ENCODE measurements around the gene EFCC1.

Gene EFCC1

GRCh38 chr3:129001101-129001805 lies at the start of gene EFCC1:
Gene EFCC1, plus strand, starts transcription at chr3:129001304. Its CDS starts 325 bp downstream, at chr3:129001629.
- Mint-ChIP-seq H3K4me3 (peak within 1 kb of the TSS; percentile 73), H3K27ac (no peak within 1 kb of the TSS), H3K36me3 (ENCODE audit: low read depth) (peaks cover 5% of the 10 kb centered on the region), H3K9me3 (no peaks in the 10 kb centered on the region), H3K27me3 (ENCODE audit: low read depth) (peaks cover 52% of the 10 kb centered on the region), H3K4me1 (ENCODE audit: low read depth) (peaks cover 33% of the 10 kb centered on the region)

GRCh38 chr3:128956440-128956839 lies 44.7 kb upstream of the EFCC1 start:
- H3K4me3 Mint-ChIP-seq, result no peak overlapping the region
- H3K4me1 Mint-ChIP-seq (ENCODE audit: low read depth), result no peaks in the 10 kb centered on the region
- no peaks in the 10 kb centered on the region for H3K9me3 Mint-ChIP-seq
- no peaks in the 10 kb centered on the region for H3K36me3 Mint-ChIP-seq (ENCODE audit: low read depth)
- H3K27ac Mint-ChIP-seq, result no peak overlapping the region
- peaks cover 11% of the 10 kb centered on the region for H3K27me3 Mint-ChIP-seq (ENCODE audit: low read depth)

GRCh38 chr3:128965280-128965679 lies 35.8 kb upstream of the EFCC1 start:
- Mint-ChIP-seq H3K9me3 (no peaks in the 10 kb centered on the region), H3K27ac (no peak overlapping the region), H3K36me3 (ENCODE audit: low read depth) (no peaks in the 10 kb centered on the region)

GRCh38 chr3:128965818-128966217 lies 35.3 kb upstream of the EFCC1 start:
- no peak overlapping the region for H3K4me3 Mint-ChIP-seq
- H3K27ac Mint-ChIP-seq, result no peak overlapping the region
- H3K36me3 Mint-ChIP-seq (ENCODE audit: low read depth), result no peaks in the 10 kb centered on the region
- peaks cover 10% of the 10 kb centered on the region for H3K27me3 Mint-ChIP-seq (ENCODE audit: low read depth)
- H3K9me3 Mint-ChIP-seq, result no peaks in the 10 kb centered on the region
- peaks cover 3% of the 10 kb centered on the region for H3K4me1 Mint-ChIP-seq (ENCODE audit: low read depth)

More at GRCh38 chr3:128965280-128965679, 35.8 kb upstream of the EFCC1 start:
- peaks cover 10% of the 10 kb centered on the region for H3K27me3 Mint-ChIP-seq (ENCODE audit: low read depth)
- H3K4me1 Mint-ChIP-seq (ENCODE audit: low read depth), result peaks cover 3% of the 10 kb centered on the region
- no peak overlapping the region for H3K4me3 Mint-ChIP-seq

GRCh38 chr3:128967748-128968355 lies 33.3 kb upstream of the EFCC1 start:
- H3K27ac Mint-ChIP-seq, result no peak overlapping the region
- peaks cover 3% of the 10 kb centered on the region for H3K4me1 Mint-ChIP-seq (ENCODE audit: low read depth)
- H3K27me3 Mint-ChIP-seq (ENCODE audit: low read depth), result peaks cover 11% of the 10 kb centered on the region
- no peaks in the 10 kb centered on the region for H3K9me3 Mint-ChIP-seq
- no peaks in the 10 kb centered on the region for H3K36me3 Mint-ChIP-seq (ENCODE audit: low read depth)
- no peak overlapping the region for H3K4me3 Mint-ChIP-seq

- no peak overlapping the region for H3K4me3 Mint-ChIP-seq
- no peaks in the 10 kb centered on the region for H3K36me3 Mint-ChIP-seq (ENCODE audit: low read depth)
- H3K4me1 Mint-ChIP-seq (ENCODE audit: low read depth), result peaks cover 3% of the 10 kb centered on the region
- no peaks in the 10 kb centered on the region for H3K9me3 Mint-ChIP-seq
- no peak overlapping the region for H3K27ac Mint-ChIP-seq
- H3K27me3 Mint-ChIP-seq (ENCODE audit: low read depth), result peaks cover 13% of the 10 kb centered on the region
Observed at GRCh38 chr3:128969993-128970739, 30.9 kb upstream of the EFCC1 start.

- Mint-ChIP-seq H3K27me3 (ENCODE audit: low read depth) (peaks cover 18% of the 10 kb centered on the region), H3K36me3 (ENCODE audit: low read depth) (no peaks in the 10 kb centered on the region), H3K4me1 (ENCODE audit: low read depth) (peaks cover 3% of the 10 kb centered on the region), H3K4me3 (no peak overlapping the region), H3K27ac (no peak overlapping the region), H3K9me3 (no peaks in the 10 kb centered on the region)
Observed at GRCh38 chr3:128970740-128971047, 30.4 kb upstream of the EFCC1 start.

- Mint-ChIP-seq H3K9me3 (no peaks in the 10 kb centered on the region), H3K4me1 (ENCODE audit: low read depth) (peaks cover 3% of the 10 kb centered on the region)
Observed at GRCh38 chr3:128971421-128972100, 29.5 kb upstream of the EFCC1 start.

GRCh38 chr3:128973988-128974564 lies 27.0 kb upstream of the EFCC1 start:
- H3K4me3 Mint-ChIP-seq, result no peak overlapping the region
- H3K27ac Mint-ChIP-seq, result no peak overlapping the region
- H3K4me1 Mint-ChIP-seq (ENCODE audit: low read depth), result peaks cover 3% of the 10 kb centered on the region
- H3K36me3 Mint-ChIP-seq (ENCODE audit: low read depth), result no peaks in the 10 kb centered on the region
- H3K27me3 Mint-ChIP-seq (ENCODE audit: low read depth), result peaks cover 39% of the 10 kb centered on the region
- H3K9me3 Mint-ChIP-seq, result no peaks in the 10 kb centered on the region

More at GRCh38 chr3:128971421-128972100, 29.5 kb upstream of the EFCC1 start:
- H3K36me3 Mint-ChIP-seq (ENCODE audit: low read depth), result no peaks in the 10 kb centered on the region
- no peak overlapping the region for H3K4me3 Mint-ChIP-seq
- no peak overlapping the region for H3K27ac Mint-ChIP-seq
- peaks cover 23% of the 10 kb centered on the region for H3K27me3 Mint-ChIP-seq (ENCODE audit: low read depth)

GRCh38 chr3:128975276-128975675 lies 25.8 kb upstream of the EFCC1 start:
- Mint-ChIP-seq H3K4me1 (ENCODE audit: low read depth) (peaks cover under 1% of the 10 kb centered on the region), H3K4me3 (no peak overlapping the region), H3K27ac (no peak overlapping the region), H3K27me3 (ENCODE audit: low read depth) (peaks cover 34% of the 10 kb centered on the region), H3K9me3 (no peaks in the 10 kb centered on the region), H3K36me3 (ENCODE audit: low read depth) (no peaks in the 10 kb centered on the region)

- Mint-ChIP-seq H3K36me3 (ENCODE audit: low read depth) (no peaks in the 10 kb centered on the region), H3K4me3 (no peak overlapping the region), H3K27me3 (ENCODE audit: low read depth) (peaks cover 7% of the 10 kb centered on the region), H3K27ac (no peak overlapping the region), H3K9me3 (no peaks in the 10 kb centered on the region), H3K4me1 (ENCODE audit: low read depth) (peaks cover 5% of the 10 kb centered on the region)
Observed at GRCh38 chr3:128983293-128984069, 17.6 kb upstream of the EFCC1 start.

- no peak overlapping the region for H3K27ac Mint-ChIP-seq
- no peak overlapping the region for H3K4me3 Mint-ChIP-seq
- H3K9me3 Mint-ChIP-seq, result no peaks in the 10 kb centered on the region
- peaks cover 3% of the 10 kb centered on the region for H3K27me3 Mint-ChIP-seq (ENCODE audit: low read depth)
- no peaks in the 10 kb centered on the region for H3K36me3 Mint-ChIP-seq (ENCODE audit: low read depth)
- H3K4me1 Mint-ChIP-seq (ENCODE audit: low read depth), result peaks cover 5% of the 10 kb centered on the region
Observed at GRCh38 chr3:128984596-128984995, 16.5 kb upstream of the EFCC1 start.

- Mint-ChIP-seq H3K36me3 (ENCODE audit: low read depth) (no peaks in the 10 kb centered on the region), H3K9me3 (no peaks in the 10 kb centered on the region), H3K4me1 (ENCODE audit: low read depth) (no peaks in the 10 kb centered on the region), H3K27me3 (ENCODE audit: low read depth) (peaks cover 3% of the 10 kb centered on the region), H3K27ac (no peak overlapping the region), H3K4me3 (no peak overlapping the region)
Observed at GRCh38 chr3:128987302-128988100, 13.6 kb upstream of the EFCC1 start.
